Medulla oblongata (tissue), 1 donor: Measurements from ENCODE around the gene TRANK1.
"Not testable (repeated sequence)": the region's sequence is repeated elsewhere in the genome, so short reads cannot be mapped to it uniquely, and the experiment has no call there.

Experiments
- DNase-seq: peaks from one replicate; pipeline ENCODE4 v3.0.0-alpha.2; 2015; ENCODE audit errors: extremely low spot score

Gene TRANK1

DNA sequence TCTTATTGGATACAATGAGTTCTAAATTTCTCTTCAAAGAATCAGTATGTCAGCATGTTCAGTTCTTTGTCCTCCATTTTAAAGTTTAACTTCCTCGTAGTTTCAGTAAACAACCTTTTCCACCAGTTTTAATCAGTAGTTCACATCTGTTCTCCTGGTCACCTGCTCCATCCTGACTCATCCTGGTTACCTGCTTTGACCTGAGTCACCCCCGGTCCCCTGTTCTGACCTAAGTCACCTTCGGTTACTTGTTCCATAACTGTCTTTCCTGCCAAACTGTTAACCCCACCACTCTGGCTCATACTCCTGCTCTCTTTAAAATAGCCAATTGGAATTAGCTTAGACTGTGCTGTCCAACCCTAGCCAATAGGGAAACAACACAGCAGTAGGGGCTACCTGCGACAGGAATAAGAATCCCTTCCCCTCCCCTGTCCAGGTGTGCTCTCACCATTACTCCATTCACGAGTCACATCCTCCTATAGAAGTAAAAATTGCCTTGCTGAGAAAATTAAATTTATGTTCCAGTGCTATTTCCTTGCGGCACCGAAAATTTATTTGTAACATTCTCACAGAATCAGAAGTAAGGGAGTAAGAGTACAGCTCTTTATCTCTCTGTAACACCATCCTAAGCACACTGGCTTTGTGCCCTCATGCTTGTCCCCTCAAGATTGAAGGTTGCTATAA is 23.8 kb downstream of the TRANK1 start:
- no peak for DNase-seq

DNA sequence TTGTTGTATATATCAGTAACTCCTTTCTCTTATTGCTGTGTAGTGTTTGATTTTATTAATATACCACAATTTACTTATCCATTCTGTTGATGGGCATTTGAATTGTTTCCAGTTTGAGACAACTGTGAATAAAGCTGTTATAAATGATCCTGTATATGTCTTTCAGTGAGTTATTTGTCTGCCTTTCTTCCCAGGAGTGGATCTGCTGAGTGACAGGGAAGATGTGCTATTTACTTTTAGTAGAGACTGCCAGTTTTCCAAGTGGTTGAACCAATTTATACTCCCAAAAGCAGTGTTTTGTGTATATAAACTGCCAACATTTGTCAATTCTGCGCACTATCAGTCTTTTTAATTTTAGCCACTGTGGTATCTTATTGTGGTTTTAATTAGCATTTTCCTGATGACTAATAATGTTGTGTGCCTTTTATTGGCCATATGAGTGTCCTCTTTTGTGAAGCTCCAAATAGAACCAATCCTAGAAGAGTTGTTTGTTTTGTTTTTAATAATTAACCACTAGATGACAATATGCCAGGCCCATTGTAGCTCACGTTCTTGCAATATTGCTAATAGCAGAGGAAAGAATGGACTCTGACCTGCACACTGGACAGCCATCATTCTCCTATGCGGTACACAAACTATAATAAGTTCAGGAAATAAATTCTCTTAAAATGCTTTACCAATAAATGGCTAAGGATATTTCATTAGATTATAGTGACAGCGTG is 25.3 kb downstream of the TRANK1 start:
- no peak for DNase-seq

GRCh38 chr3:36918050-36918449 is 26.8 kb downstream of the TRANK1 start:
- DNase-seq: no peak

DNA sequence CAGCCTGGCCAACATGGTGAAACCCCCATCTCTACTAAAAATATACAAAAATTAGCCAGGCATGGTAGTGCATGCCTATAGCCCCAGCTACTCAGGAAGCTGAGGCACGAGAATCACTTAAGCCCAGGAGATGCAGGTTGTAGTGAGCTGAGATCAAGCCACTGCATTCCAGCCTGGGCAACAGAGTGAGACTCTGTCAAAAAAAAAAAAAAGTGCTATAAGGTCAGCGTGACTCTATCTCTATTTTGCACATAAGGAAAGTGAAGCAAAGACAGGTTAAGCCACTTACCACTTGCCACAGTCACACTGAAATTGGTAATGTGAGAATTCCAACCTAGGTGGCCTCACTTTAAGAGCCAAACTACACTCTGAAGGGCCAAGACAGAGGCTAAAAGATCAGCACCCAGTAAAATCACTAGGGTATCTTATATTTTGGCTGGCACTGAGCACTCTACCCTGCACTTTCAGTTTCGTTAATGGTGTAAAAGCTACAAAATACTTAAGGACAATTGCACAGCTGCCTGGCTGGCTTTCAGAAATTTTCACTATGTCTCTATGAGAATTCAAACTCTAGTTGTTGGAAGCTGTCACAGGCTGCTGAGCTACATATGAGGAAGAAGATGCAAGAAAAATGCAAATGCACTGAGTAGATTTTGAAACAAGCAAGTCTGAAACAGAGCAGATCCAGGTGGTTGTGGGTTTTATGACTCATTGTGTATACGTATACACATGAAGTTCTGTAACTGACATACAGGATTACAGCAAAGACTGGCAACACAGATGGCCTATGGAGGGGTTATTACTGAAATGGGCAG is 32.7 kb downstream of the TRANK1 start:
- DNase-seq: no peak

- DNase-seq: no peak
Observed at GRCh38 chr3:36909666-36910065, 35.2 kb downstream of the TRANK1 start.

GRCh38 chr3:36909181-36909580 is 35.7 kb downstream of the TRANK1 start:
- no peak for DNase-seq

- no peak for DNase-seq
Observed at GRCh38 chr3:36908647-36909180, 36.1 kb downstream of the TRANK1 start.

DNA sequence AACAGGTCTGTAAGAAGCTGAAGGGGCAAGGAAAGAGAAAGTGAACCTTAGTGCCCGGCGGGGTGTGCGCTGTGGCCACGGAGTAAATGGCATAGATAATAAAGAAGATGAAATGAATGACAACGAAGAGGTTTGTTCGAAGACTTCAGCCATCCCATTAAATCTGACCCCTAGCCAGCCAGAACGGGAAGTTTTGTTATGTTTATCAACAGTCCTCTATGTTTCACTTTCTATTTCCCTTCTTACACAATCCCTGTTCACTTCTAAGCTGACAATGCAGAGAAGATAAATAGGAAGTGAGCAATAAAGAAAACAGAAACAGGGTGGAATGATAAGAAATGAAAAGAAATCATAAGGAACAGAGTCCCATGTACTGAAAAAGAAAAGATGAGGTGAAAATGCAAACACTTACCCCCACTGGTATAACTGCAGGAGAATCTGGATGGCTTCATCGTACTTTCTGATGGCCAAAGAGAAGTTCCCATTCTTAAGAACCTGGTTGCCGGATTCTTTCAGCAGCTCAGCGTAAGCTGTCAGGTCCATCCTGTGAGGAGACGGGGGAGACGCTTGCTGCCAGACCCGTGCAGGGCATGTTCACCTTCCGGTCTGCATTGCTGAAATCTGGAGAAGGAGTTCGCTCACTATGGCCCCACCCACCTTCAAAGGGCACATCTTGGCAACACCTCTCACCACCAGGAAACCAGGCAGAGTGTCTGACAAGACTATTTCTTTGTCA is 36.8 kb downstream of the TRANK1 start:
- peak; percentile 78 for DNase-seq

DNA sequence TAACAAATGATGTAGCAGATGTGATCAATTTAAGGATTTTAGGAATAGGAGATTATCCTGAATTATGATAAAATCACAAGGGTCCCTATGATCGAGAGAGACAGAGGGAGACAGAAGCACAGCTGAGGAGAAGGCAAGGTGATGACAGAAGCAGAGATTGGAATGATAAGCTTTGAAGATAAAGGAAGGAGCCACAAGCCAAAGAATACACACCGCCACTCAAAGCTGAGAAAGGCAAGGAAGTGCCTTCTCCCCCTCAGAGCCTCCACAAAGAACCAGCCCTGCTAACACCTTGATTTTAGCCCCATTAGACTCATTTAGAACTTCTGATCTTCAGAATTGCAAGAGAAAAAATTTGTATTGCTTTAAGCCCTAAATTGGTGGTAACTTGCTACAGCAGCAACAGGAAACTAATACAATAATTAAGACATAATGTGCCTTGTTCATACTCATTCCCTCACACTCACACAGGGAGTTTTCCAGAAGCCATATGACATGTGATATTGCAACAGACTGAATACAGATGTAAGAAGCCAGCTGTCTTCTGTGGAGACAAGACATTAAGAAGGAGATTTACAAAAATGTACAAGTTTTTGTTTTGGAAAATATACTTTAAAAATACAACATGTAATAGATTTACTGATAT is 38.2 kb downstream of the TRANK1 start:
- no peak for DNase-seq

GRCh38 chr3:36905545-36905944 is 39.3 kb downstream of the TRANK1 start:
- no peak for DNase-seq

DNA sequence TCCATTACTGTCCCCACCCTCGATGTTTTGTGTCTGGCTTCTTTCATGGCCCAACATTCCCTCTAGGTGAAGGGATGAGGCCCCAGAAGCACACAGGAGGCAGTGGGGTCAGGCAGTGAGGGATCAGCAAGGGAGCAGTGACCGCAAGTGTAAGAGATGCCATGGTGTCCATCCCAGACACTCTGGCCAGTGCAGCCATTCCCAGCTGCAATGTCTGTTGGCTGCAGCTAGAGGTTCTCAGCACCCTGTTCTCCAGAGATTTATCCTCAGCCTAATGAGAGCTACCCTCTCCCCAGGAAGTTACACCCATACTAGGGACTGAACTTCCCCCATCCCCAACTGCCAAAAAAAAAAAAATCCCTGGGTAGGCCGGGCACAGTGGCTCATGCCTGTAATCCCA is 40.2 kb downstream of the TRANK1 start:
- DNase-seq: peak; percentile 31

GRCh38 chr3:36904065-36904464 is 40.8 kb downstream of the TRANK1 start:
- DNase-seq: not testable (repeated sequence)

DNA sequence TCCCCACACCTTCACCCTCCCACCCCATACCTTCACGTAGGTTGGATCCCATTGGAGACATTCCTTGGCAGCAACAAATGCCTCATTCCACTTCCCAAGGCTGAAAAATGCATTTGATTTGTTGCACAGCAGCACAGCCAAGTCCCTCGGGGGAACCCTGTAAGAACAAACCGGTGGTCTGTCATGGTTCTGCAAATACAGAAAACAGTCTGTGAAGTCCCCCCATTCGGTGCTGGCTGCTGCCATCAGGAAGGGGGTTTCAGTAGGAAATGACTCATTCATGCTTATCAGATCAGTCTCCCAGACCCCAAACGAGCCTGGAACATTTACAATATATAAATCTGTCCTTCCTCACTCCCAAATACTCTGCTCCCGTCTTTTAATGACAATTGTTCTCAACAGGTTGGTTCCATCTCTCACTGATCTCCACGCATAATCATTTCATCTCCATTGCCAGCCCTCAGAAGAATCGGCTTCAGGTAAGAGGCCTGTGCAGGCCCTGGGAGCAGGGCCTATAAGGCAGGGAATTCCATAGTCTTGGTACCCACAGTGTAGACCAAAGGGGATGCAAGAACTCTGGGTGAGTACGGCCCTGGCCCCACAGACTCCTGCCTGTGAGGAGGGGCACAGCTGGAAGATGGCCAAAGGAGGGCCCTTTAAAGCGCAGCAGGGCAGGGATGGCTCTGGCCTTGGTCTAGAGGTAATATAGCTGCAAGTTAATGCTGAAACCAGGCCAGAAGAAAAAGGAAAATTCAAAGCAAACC is 41.6 kb downstream of the TRANK1 start:
- no peak for DNase-seq

- DNase-seq: no peak
Observed at GRCh38 chr3:36901588-36901987, 43.3 kb downstream of the TRANK1 start.

DNA sequence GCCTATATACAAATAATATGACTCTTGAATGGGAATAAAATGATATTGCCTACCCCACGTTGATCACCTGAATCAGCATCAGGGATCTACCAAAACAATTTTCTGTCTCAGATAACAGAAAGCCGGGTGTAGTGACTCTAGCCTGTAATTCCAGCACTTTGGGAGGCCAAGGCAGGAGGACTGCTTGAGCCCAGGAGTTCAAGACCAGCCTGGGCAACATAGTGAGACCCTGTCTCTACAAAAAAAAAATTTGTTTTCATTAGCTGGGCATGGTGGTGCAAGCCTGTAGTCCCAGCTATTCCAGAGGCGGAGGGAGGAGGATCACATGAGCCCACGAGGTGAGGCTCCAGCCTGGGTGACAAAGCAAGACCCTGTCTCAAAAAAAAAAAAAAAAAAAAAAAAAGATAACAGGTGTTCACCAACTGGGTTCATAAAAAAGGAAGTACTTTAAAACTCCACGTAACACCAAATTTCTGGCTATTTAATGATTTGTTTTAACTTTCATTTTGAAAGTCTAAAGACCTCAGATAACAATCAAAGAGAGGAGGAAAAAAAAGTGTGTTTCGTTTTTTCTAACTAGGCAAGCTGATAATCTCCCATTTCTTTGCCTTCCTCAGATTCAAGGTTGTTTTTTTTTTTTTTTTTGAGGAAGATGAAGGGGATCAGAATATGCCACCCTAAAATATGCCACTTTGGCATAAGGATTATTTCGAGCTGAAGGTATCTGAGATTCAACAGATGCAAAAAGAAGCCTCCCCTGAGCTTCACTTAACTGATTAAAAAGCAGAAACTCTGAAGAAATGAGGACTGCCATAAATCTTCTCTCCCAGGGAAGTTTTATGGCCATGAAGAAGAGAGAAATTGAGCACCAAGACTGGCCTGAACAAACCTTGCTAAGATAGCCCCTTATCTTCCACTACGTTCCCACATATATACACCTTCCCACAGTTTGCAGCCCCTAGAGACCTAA is 44.1 kb downstream of the TRANK1 start:
- no peak for DNase-seq

DNA sequence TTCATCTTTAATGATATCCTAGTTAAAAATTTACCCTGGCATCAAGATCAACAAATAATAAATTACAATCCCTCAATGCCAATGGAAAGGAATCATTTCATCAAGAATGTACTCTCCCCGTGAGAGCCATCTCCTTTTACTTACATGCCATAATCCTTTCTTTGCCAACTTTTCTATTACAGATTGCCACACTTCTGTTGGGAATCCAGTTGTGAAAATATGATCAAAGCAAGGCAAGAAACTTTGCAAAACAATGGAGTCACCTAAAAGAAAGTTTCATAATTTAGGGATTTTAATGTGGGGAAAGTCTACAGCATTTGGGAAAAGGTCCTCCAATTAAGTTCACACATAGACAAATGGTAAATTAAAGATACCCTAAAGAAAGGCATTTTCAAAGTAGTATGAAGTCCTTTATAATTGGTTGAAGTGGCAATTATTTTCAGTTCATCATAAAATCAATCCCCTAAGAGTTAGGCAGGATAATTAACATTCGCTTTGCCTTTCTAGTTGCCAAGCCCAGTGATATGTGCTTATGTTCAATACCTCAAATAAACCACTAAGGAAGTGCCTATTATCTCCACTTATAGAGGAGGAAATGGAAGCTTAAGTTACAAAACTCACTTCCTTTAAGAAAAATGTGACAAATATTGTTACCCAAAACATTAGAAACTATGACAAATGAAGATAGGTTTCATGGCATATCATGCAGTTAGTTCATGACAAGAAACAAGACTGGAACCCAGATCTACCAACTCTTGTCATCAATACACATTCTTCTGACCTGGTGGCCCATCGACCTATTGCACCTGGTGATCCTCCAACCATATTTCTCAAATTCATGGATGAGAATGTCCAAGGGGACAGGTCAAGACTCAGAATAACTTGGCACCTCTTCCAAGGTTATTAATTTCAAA is 49.1 kb downstream of the TRANK1 start:
- no peak for DNase-seq

DNA sequence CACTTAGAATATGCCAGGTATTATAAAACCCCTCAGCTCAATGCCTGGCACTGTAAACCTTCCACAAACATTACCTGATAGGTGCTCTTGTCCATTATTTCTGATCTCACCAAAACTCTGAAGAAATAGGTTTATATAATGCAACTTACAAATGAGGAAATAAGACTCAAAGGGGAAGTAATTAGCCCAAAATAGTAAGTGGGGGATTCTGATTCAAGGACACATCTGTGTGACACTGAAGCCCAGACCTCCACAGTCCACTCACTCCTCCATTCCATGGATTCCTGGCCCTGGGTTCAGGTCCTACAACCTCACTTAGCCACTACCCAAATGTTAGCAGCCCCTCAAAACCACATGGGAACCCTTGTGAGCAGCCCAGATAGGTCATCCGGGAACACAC is 49.9 kb downstream of the TRANK1 start:
- DNase-seq: no peak

DNA sequence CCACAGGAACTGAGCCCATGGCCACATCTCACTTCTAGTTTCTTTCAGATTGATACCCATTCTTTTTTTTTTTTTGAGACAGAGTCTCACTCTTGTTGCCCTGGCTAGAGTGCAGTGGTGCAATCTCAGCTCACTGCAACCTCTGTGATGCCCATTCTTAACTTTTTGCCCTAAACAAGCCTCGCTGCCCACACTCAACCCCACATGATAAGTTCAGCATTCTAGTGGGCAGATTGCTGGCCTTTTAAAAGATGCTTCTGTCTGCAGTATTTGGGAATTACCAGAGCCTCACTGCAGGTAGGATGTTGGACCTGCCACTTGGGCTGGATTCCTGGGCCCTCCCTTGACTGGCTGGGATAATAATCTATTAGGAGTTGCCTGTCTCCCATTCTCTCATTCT is 51.0 kb downstream of the TRANK1 start:
- DNase-seq: no peak
